Muscle of back (tissue), 11 donors: Measurements from ENCODE around the gene APOA4. TPM values are rescaled to one million over a fixed set of nuclear protein-coding genes. Genes with fewer than 3 reads are reported as not detected.

Source experiments
- DNase-seq, 3 donors: peaks; one replicate each; pipeline versions ENCODE4 v3.0.0 to v3.0.0-alpha.2; 2013
- polyA plus RNA-seq, 10 donors: library from polyadenylated mRNA; unstranded; fragments of 120-200 nt; gene quantifications; one replicate each; pipeline ENCODE4 v1.2.1, GENCODE V29; 2013; ENCODE audit not compliant: insufficient read length in 10 of 10

Gene APOA4
- polyA plus RNA-seq, 10 donors, result 0.88 TPM; not detected in 9

- no peak for DNase-seq
Measured at GRCh38 chr11:116778556-116778955, 44.5 kb downstream of the APOA4 start.

GRCh38 chr11:116777056-116777455 is 46.0 kb downstream of the APOA4 start:
- no peak for DNase-seq

DNA sequence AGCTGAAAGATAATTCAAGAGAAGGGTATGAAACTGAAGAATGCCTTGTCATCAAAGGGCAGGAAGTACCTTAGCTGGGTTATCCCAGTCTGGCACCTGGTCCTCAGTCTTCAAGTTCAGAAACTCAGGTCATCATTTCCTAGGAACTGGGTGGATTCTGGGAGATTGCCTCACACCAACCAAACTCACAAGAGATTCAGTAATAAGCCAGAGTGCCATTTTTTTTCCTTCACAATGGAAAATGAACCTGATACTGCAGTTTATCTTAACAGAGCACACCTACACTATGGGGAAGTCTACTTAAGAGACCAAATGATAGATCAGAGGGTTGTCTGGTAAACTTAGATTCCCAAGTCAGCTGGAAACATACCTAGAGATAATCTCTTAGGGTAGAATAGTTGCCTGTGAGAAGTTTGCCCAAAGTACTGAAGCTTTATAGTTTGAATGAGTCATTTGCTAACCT is 46.6 kb downstream of the APOA4 start:
- no peak for DNase-seq

DNA sequence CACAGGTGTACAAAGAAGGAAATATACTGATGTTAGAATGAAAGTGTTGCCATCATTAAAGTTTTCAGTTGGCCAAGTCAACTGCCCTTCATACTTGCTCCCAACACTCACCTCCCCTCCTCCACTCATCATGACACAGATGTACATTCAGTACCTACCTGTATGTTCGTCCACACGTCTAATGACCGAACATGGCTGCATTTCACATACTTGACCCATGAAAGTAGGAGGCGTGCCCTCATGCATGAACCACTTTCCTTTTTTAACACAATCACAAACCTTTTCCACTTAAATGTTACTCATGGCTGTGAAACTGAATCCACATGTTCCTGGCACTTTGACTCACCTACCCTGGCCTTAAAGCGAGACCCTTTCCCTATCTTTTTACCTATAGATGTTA is 47.1 kb downstream of the APOA4 start:
- no peak for DNase-seq

GRCh38 chr11:116774661-116775060 is 48.4 kb downstream of the APOA4 start:
- DNase-seq, result no peak

DNA sequence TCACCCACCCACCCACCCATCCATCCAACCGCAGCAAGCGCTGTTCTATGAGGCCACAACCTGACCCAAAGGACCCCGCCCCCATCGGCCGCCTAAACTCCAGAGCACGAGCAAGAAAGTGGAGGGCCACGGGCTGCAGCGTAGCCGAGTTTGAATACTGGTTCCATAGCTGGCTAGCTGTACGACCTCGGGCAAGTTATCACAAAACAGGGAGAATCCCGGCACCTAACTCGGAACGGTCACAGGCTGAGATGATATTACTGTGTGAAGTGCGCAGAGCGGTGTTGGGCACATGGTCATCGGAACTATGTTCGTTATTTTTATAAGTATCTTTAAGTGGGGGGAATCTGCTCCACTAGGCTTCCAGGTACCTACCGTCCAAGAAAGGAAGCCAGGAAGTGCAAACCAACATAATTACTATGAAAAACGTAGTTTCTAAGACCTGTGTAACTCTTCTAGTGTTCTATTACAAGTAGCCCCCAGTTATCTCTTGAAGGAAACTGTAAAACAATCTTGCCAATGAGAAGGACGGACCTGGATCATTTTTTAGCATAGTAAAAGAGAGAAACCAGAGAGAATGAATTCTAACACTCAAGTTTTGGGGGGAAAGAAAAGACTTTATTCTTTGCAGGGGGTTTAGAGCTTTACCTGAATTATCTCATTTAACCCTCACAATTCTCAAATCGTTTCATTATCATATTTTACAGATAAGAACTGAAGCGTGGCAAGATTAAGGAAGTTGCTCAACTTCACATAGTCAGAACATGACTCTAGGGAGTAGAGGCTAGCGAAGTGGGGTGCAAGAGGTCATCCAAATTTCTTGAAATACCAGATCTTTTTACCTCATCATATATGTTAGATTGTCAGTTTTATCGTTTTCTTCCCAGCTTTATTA is 49.7 kb downstream of the APOA4 start:
- no peak for DNase-seq

- peak; percentile 84 to 97 (median 90) for DNase-seq
Measured at GRCh38 chr11:116772443-116773202, 50.5 kb downstream of the APOA4 start, which contains the start of gene BUD13. Gene BUD13, minus strand, starts transcription at chr11:116772987. Its CDS starts 23 bp downstream, at chr11:116772964.

GRCh38 chr11:116771935-116772334 is 51.2 kb downstream of the APOA4 start:
- peak in 1 of 3 donors; percentile 26 for DNase-seq

Other genes starting within 250 kb of the APOA4 start
- gene BUD13, start 50.3 kb downstream of the APOA4 start, polyA plus RNA-seq, result 10 to 100 TPM; 16.9 to 23.8 (median 18.0) TPM
- 10 to 100 TPM; 35.7 to 46.6 (median 38.7) TPM for gene ZPR1, start 35.3 kb downstream of the APOA4 start, polyA plus RNA-seq
- not detected for gene APOA5, start 31.4 kb downstream of the APOA4 start, polyA plus RNA-seq
- 1 to 10 TPM in 2 of 10 donors, not detected in 8; 1.3 to 1.8 TPM for gene APOC3, start 6.6 kb upstream of the APOA4 start, polyA plus RNA-seq
- 1 to 10 TPM in 9 of 10 donors, under 1 TPM in 1; 0.74 to 6.2 (median 1.7) TPM for gene APOA1, start 14.3 kb upstream of the APOA4 start, polyA plus RNA-seq